ENCODE measurements around the gene AURKA. TPM values are rescaled to one million over a fixed set of nuclear protein-coding genes. Genes with fewer than 3 reads are reported as not detected.

The AURKA gene
- total RNA-seq, 4 donors from 2014 or later: 0.83 to 2.4 (median 2.0) TPM

GRCh38 chr20:56381501-56381900, 10.5 kb downstream of the AURKA start:
- no peak overlapping the region for H3K4me3 ChIP-seq (replicated peaks in 1 of 3)
- intact Hi-C loops (cut with DNase I): no loop called here
- TF ChIP-seq POLR2A (IDR thresholded peaks at IDR 0.05) (no peak), CTCF (IDR thresholded peaks at IDR 0.05) (no peak)
- peaks cover 8 to 17% of the 10 kb centered on the region in 2 donors for H3K4me1 ChIP-seq
- H3K9me3 ChIP-seq: no peaks in the 10 kb centered on the region
- H3K27ac ChIP-seq: peak overlapping the region in 1 of 3 donors; percentile 29
- H3K27me3 ChIP-seq: no peaks in the 10 kb centered on the region
- 83 to 96% methylated on average over 1 of the region's 1 CpG for WGBS, 2 donors
- H3K36me3 ChIP-seq: no peaks in the 10 kb centered on the region
- DNase-seq: no peak

- Histone ChIP-seq H3K9me3 (no peaks in the 10 kb centered on the region), H3K4me1 (peaks cover 8 to 17% of the 10 kb centered on the region in 2 donors), H3K27ac (no peak overlapping the region), H3K4me3 (replicated peaks in 1 of 3) (no peak overlapping the region), H3K36me3 (no peaks in the 10 kb centered on the region), H3K27me3 (no peaks in the 10 kb centered on the region)
- intact Hi-C loops (cut with DNase I): no loop called here
- no peak for DNase-seq
- 61 to 79% methylated on average over 1 of the region's 1 CpG for WGBS, 2 donors
- no peak for TF ChIP-seq CTCF (IDR thresholded peaks at IDR 0.05)
- no peak for TF ChIP-seq POLR2A (IDR thresholded peaks at IDR 0.05)
Observed at GRCh38 chr20:56380375-56380774, 11.6 kb downstream of the AURKA start.

GRCh38 chr20:56378386-56378785, 13.6 kb downstream of the AURKA start:
- no peak for TF ChIP-seq CTCF (IDR thresholded peaks at IDR 0.05)
- no peak for TF ChIP-seq POLR2A (IDR thresholded peaks at IDR 0.05)
- WGBS, 2 donors: 96 to 98% methylated on average over 3 of the region's 3 CpGs
- intact Hi-C loops (cut with DNase I): no loop called here
- Histone ChIP-seq H3K4me1 (peaks cover 8 to 17% of the 10 kb centered on the region in 2 donors), H3K36me3 (no peaks in the 10 kb centered on the region), H3K4me3 (replicated peaks in 1 of 3) (no peak overlapping the region), H3K9me3 (no peaks in the 10 kb centered on the region), H3K27me3 (no peaks in the 10 kb centered on the region), H3K27ac (no peak overlapping the region)
- DNase-seq: no peak

GRCh38 chr20:56376331-56376730, 15.7 kb downstream of the AURKA start:
- DNase-seq: no peak
- no peaks in the 10 kb centered on the region for H3K27me3 ChIP-seq
- H3K36me3 ChIP-seq: no peaks in the 10 kb centered on the region
- no peaks in the 10 kb centered on the region for H3K9me3 ChIP-seq
- no peak overlapping the region for H3K27ac ChIP-seq
- WGBS, 2 donors: 83 to 91% methylated on average over 2 of the region's 2 CpGs
- intact Hi-C loops (cut with DNase I): no loop called here
- H3K4me3 ChIP-seq (replicated peaks in 1 of 3): no peak overlapping the region
- TF ChIP-seq CTCF (IDR thresholded peaks at IDR 0.05): no peak
- TF ChIP-seq POLR2A (IDR thresholded peaks at IDR 0.05): no peak
- no peaks in the 10 kb centered on the region for H3K4me1 ChIP-seq

- DNase-seq: no peak
- intact Hi-C loops (cut with DNase I): no loop called here
- Histone ChIP-seq H3K27ac (no peak overlapping the region), H3K9me3 (no peaks in the 10 kb centered on the region), H3K27me3 (no peaks in the 10 kb centered on the region), H3K36me3 (no peaks in the 10 kb centered on the region), H3K4me1 (no peaks in the 10 kb centered on the region), H3K4me3 (replicated peaks in 1 of 3) (no peak overlapping the region)
- no peak for TF ChIP-seq CTCF (IDR thresholded peaks at IDR 0.05)
- no peak for TF ChIP-seq POLR2A (IDR thresholded peaks at IDR 0.05)
- WGBS, 2 donors: 86 to 88% methylated on average over 1 of the region's 1 CpG
Observed at GRCh38 chr20:56373942-56374341, 18.1 kb downstream of the AURKA start.

All from thyroid gland (tissue), 4 donors.